ENCODE results near the gene CPSF4. TPM values are rescaled to one million over a fixed set of nuclear protein-coding genes. Genes with fewer than 3 reads are reported as not detected.
"Not testable (repeated sequence)": the region's sequence is repeated elsewhere in the genome, so short reads cannot be mapped to it uniquely, and the experiment has no call there.

The CPSF4 gene
- total RNA-seq, 4 donors from 2014 or later, result 13.6 to 34.6 (median 23.0) TPM

GRCh38 chr7:99422186-99422585, 16.6 kb upstream of the CPSF4 start:
- TF ChIP-seq EP300 (IDR thresholded peaks at IDR 0.05) (no peak), POLR2A (IDR thresholded peaks at IDR 0.05) (no peak)
- Histone ChIP-seq H3K4me1 (no peaks in the 10 kb centered on the region), H3K27ac (no peak overlapping the region), H3K27me3 (no peaks in the 10 kb centered on the region), H3K9me3 (no peaks in the 10 kb centered on the region), H3K36me3 (peaks cover 0 to 96% of the 10 kb centered on the region in 2 donors), H3K4me3 (no peak overlapping the region)
- ATAC-seq, result no peak
- WGBS, 2 donors (ENCODE audit: low coverage in 1 of 2), result 86 to 100% methylated on average over 2 to 6 of the region's 11 CpGs

GRCh38 chr7:99422625-99423024, 16.1 kb upstream of the CPSF4 start:
- H3K9me3 ChIP-seq, result no peaks in the 10 kb centered on the region

GRCh38 chr7:99424932-99425730, 13.6 kb upstream of the CPSF4 start:
- no peak for TF ChIP-seq CTCF (IDR thresholded peaks at IDR 0.05)
- no peak for TF ChIP-seq EP300 (IDR thresholded peaks at IDR 0.05)
- TF ChIP-seq POLR2A (IDR thresholded peaks at IDR 0.05), result no peak
- no peak for TF ChIP-seq POLR2AphosphoS5 (IDR thresholded peaks at IDR 0.05)
- Histone ChIP-seq H3K27me3 (no peaks in the 10 kb centered on the region), H3K9me3 (no peaks in the 10 kb centered on the region), H3K27ac (no peak overlapping the region), H3K4me1 (no peaks in the 10 kb centered on the region), H3K4me3 (no peak overlapping the region), H3K36me3 (peaks cover 0 to 92% of the 10 kb centered on the region in 2 donors)
- ATAC-seq, result no peak
- 50 to 100% methylated on average over 1 to 2 of the region's 24 CpGs for WGBS, 2 donors (ENCODE audit: low coverage in 1 of 2)

More at GRCh38 chr7:99422625-99423024, 16.1 kb upstream of the CPSF4 start:
- ATAC-seq, result no peak
- H3K27me3 ChIP-seq, result no peaks in the 10 kb centered on the region
- H3K4me1 ChIP-seq, result no peaks in the 10 kb centered on the region
- 85 to 87% methylated on average over 3 to 5 of the region's 5 CpGs for WGBS, 2 donors (ENCODE audit: low coverage in 1 of 2)
- no peak overlapping the region for H3K27ac ChIP-seq
- TF ChIP-seq POLR2AphosphoS5 (IDR thresholded peaks at IDR 0.05) (no peak), POLR2A (IDR thresholded peaks at IDR 0.05) (no peak), EP300 (IDR thresholded peaks at IDR 0.05) (no peak), CTCF (IDR thresholded peaks at IDR 0.05) (no peak)
- no peak overlapping the region for H3K4me3 ChIP-seq
- H3K36me3 ChIP-seq, result peaks cover 0 to 93% of the 10 kb centered on the region in 2 donors

- Histone ChIP-seq H3K36me3 (peaks cover 0 to 93% of the 10 kb centered on the region in 2 donors), H3K27me3 (no peaks in the 10 kb centered on the region), H3K4me1 (no peaks in the 10 kb centered on the region), H3K9me3 (no peaks in the 10 kb centered on the region), H3K27ac (no peak overlapping the region), H3K4me3 (no peak overlapping the region)
- ATAC-seq, result no peak
- no peak for TF ChIP-seq EP300 (IDR thresholded peaks at IDR 0.05)
- 20 to 90% methylated on average over 1 to 2 of the region's 10 CpGs for WGBS, 2 donors (ENCODE audit: low coverage in 1 of 2)
Measured at GRCh38 chr7:99428972-99429566, 9.7 kb upstream of the CPSF4 start.

GRCh38 chr7:99429756-99430155, 9.0 kb upstream of the CPSF4 start:
- WGBS, 2 donors (ENCODE audit: low coverage in 1 of 2), result 92% methylated on average over 4 of the region's 8 CpGs; no CpG with 5 or more reads in 1 of the 2 donors
- Histone ChIP-seq H3K4me3 (no peak overlapping the region), H3K4me1 (no peaks in the 10 kb centered on the region), H3K27ac (no peak overlapping the region), H3K36me3 (peaks cover 0 to 93% of the 10 kb centered on the region in 2 donors), H3K9me3 (no peaks in the 10 kb centered on the region), H3K27me3 (no peaks in the 10 kb centered on the region)
- ATAC-seq, result no peak
- no peak for TF ChIP-seq EP300 (IDR thresholded peaks at IDR 0.05)
- TF ChIP-seq CTCF (IDR thresholded peaks at IDR 0.05), result no peak
- TF ChIP-seq POLR2AphosphoS5 (IDR thresholded peaks at IDR 0.05), result no peak
- TF ChIP-seq POLR2A (IDR thresholded peaks at IDR 0.05), result no peak

- not testable (repeated sequence) for H3K9me3 ChIP-seq, ATAC-seq, H3K4me1 ChIP-seq, H3K27ac ChIP-seq, H3K4me3 ChIP-seq, H3K27me3 ChIP-seq
- H3K36me3 ChIP-seq, result peaks cover 0 to 85% of the 10 kb centered on the region in 2 donors
- WGBS, 2 donors (ENCODE audit: low coverage in 1 of 2), result 91% methylated on average over 3 to 12 of the region's 13 CpGs
Measured at GRCh38 chr7:99431756-99432540, 6.8 kb upstream of the CPSF4 start.

Measured in gastroesophageal sphincter (tissue), 4 donors.